Measurements from ENCODE around the gene KRT28. TPM values are rescaled to one million over a fixed set of nuclear protein-coding genes. Genes with fewer than 3 reads are reported as not detected.

KRT28 gene
- polyA plus RNA-seq, 1 donor (not counting 4 experiments of a cell fraction or from before 2014, with no cell fraction given): not detected

GRCh38 chr17:40777971-40778370 lies 21.8 kb downstream of the KRT28 start:
- Histone ChIP-seq H3K79me2 (ENCODE audit: control insufficient read depth, insufficient read depth, low read length) (no peaks in the 10 kb centered on the region), H3K36me3 (ENCODE audit: control insufficient read depth in 2 of 2, extremely low read depth in 1 of 2, insufficient read depth in 2 of 2, low read length in 2 of 2) (no peaks in the 10 kb centered on the region), H3K9me1 (ENCODE audit: control insufficient read depth, extremely low read depth, insufficient read depth, low read length) (no peaks in the 10 kb centered on the region), H3K27ac (ENCODE audit: control insufficient read depth, insufficient read depth, low read length) (no peak overlapping the region), H2AFZ (ENCODE audit: control insufficient read depth, low read length) (no peak overlapping the region), H3K4me1 (ENCODE audit: control insufficient read depth, extremely low read depth, insufficient read depth, low read length) (peaks cover 4% of the 10 kb centered on the region), H3K27me3 (ENCODE audit: control insufficient read depth, extremely low read depth, insufficient read depth, low read length) (peaks cover 4% of the 10 kb centered on the region), H3K4me3 (ENCODE audit: control insufficient read depth in 2 of 3, extremely low read depth in 1 of 3, insufficient read depth in 2 of 3, low read depth in 1 of 3, low read length in 3 of 3) (no peak overlapping the region), H3K9me3 (ENCODE audit: control insufficient read depth, low read depth, low read length) (no peaks in the 10 kb centered on the region), H3K4me2 (ENCODE audit: control insufficient read depth, extremely low read depth, insufficient read depth, low read depth, low read length) (no peak overlapping the region), H4K20me1 (ENCODE audit: control insufficient read depth, extremely low read depth, insufficient read depth, low read length) (no peaks in the 10 kb centered on the region), H3K9ac (ENCODE audit: control insufficient read depth, extremely low read depth, insufficient read depth, low read length) (no peak overlapping the region)
- dilution Hi-C loops (cut with MboI; ENCODE audit: extremely low pct_ligation_motif_present, low sequenced_read_pairs): no loop called here
- DNase-seq (ENCODE audit: low read depth, low spot score) (no peak), FAIRE-seq (no peak)
- TF ChIP-seq EZH2 (IDR thresholded peaks at IDR 0.05; ENCODE audit: low read length) (no peak), CTCF (optimal IDR thresholded peaks at IDR 0.05 in 1 of 3, IDR thresholded peaks at IDR 0.05 in 1 of 3, conservative IDR thresholded peaks at IDR 0.05 in 1 of 3; ENCODE audit: extremely low read depth in 1 of 3, insufficient read depth in 2 of 3, low read length in 3 of 3) (no peak)

GRCh38 chr17:40777459-40777858 lies 22.3 kb downstream of the KRT28 start:
- Histone ChIP-seq H4K20me1 (ENCODE audit: control insufficient read depth, extremely low read depth, insufficient read depth, low read length) (no peaks in the 10 kb centered on the region), H3K9ac (ENCODE audit: control insufficient read depth, extremely low read depth, insufficient read depth, low read length) (no peak overlapping the region), H3K27ac (ENCODE audit: control insufficient read depth, insufficient read depth, low read length) (no peak overlapping the region), H3K27me3 (ENCODE audit: control insufficient read depth, extremely low read depth, insufficient read depth, low read length) (peaks cover 4% of the 10 kb centered on the region), H3K9me3 (ENCODE audit: control insufficient read depth, low read depth, low read length) (no peaks in the 10 kb centered on the region), H3K79me2 (ENCODE audit: control insufficient read depth, insufficient read depth, low read length) (no peaks in the 10 kb centered on the region), H3K36me3 (ENCODE audit: control insufficient read depth in 2 of 2, extremely low read depth in 1 of 2, insufficient read depth in 2 of 2, low read length in 2 of 2) (no peaks in the 10 kb centered on the region), H3K9me1 (ENCODE audit: control insufficient read depth, extremely low read depth, insufficient read depth, low read length) (no peaks in the 10 kb centered on the region), H2AFZ (ENCODE audit: control insufficient read depth, low read length) (no peak overlapping the region), H3K4me1 (ENCODE audit: control insufficient read depth, extremely low read depth, insufficient read depth, low read length) (peaks cover 4% of the 10 kb centered on the region), H3K4me2 (ENCODE audit: control insufficient read depth, extremely low read depth, insufficient read depth, low read depth, low read length) (no peak overlapping the region), H3K4me3 (ENCODE audit: control insufficient read depth in 2 of 3, extremely low read depth in 1 of 3, insufficient read depth in 2 of 3, low read depth in 1 of 3, low read length in 3 of 3) (no peak overlapping the region)
- DNase-seq (ENCODE audit: low read depth, low spot score) (no peak), FAIRE-seq (no peak)
- dilution Hi-C loops (cut with MboI; ENCODE audit: extremely low pct_ligation_motif_present, low sequenced_read_pairs): no loop called here
- no peak for TF ChIP-seq EZH2 (IDR thresholded peaks at IDR 0.05; ENCODE audit: low read length)
- TF ChIP-seq CTCF (optimal IDR thresholded peaks at IDR 0.05 in 1 of 3, IDR thresholded peaks at IDR 0.05 in 1 of 3, conservative IDR thresholded peaks at IDR 0.05 in 1 of 3; ENCODE audit: extremely low read depth in 1 of 3, insufficient read depth in 2 of 3, low read length in 3 of 3): no peak

Measured in keratinocyte (primary cell).